GM12873 (cell line): ENCODE results near the gene PRDM8.

ENCODE experiments used
- TF ChIP-seq, protein P1 (sequence below): IDR thresholded peaks from 2 replicates; pipeline ENCODE4 v1.5.1; 2012; ENCODE audit warnings: low read depth, mild to moderate bottlenecking, moderate library complexity, low read length, control low read depth; ENCODE audit not compliant: insufficient read depth; ENCODE audit errors: missing control alignments

PRDM8 gene

DNA sequence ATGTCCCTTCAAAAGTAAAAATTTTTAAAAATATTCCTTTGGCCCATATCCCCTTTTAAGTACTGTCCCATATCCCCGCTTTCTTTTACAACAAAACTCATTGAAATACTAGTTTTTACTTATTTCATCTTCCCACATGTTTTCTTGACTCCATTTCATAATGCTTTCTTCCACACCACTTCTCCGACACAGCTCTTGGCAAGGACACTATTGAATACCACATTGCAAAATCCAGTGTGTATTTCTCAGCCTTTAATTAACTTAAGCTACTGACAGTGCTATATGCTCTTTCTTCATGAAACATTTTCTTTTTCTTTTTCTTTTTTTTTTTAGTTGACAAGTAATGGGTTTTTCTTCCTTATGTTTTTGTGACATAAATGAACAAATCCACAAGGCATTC lies 28.8 kb downstream of the PRDM8 start:
- TF ChIP-seq, protein P1, sequence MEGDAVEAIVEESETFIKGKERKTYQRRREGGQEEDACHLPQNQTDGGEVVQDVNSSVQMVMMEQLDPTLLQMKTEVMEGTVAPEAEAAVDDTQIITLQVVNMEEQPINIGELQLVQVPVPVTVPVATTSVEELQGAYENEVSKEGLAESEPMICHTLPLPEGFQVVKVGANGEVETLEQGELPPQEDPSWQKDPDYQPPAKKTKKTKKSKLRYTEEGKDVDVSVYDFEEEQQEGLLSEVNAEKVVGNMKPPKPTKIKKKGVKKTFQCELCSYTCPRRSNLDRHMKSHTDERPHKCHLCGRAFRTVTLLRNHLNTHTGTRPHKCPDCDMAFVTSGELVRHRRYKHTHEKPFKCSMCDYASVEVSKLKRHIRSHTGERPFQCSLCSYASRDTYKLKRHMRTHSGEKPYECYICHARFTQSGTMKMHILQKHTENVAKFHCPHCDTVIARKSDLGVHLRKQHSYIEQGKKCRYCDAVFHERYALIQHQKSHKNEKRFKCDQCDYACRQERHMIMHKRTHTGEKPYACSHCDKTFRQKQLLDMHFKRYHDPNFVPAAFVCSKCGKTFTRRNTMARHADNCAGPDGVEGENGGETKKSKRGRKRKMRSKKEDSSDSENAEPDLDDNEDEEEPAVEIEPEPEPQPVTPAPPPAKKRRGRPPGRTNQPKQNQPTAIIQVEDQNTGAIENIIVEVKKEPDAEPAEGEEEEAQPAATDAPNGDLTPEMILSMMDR: no peak

DNA sequence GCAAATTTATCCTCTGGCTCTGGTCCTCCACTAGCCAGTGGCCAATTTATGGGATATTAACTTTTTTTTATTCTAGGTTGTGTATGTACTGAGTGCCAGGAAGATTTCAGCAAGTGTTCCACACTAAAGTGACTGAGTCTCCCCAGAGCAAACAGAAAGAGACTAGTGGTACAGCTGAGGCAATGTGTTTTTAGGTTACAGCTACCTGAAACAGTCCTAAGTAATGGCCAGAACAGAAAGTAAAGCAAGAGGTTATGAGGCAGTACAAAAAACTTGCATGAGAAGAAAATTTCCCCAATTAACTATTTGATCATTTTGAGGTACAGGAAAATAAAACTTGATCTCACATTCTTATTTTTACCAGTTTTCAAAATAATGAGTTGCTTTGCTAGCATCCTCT lies 31.2 kb downstream of the PRDM8 start:
- TF ChIP-seq, protein P1: no peak

DNA sequence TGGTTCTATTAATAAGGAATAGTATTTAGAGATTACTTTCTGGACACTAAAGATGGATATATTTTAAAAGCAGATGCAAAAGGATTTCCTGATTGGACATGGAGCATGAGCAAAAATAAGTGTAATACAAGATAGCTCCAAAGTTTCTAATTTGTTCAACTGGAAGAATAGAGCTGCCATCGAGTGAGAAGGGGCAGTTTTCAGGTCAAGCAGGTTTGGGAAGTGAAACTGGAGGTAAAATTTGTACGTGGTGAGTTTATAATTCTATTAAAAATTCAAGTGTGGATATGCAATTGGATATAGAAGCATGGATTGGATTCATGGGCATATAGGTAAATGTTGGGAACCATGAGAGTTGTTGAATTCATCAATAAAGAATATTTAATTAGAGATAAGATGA lies 31.8 kb downstream of the PRDM8 start:
- TF ChIP-seq, protein P1: no peak

DNA sequence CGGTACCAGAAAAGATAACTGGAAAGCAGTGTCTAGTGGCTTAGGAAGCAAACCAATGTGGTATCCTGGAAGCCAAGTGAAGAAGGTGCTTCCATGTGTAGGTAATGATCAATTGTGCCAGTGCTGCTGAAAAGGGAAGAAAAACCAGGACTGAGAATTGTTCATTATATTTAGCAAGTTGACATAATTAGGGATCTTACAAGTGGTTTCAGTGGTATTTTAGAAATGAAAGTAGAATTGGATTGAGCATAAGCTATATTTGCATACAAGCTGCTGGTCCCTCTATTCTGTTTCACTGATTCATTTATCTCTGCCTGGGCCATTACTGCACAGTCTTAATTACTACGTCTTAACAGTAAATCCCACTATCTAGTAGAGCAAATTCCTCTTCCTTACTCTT lies 32.3 kb downstream of the PRDM8 start:
- TF ChIP-seq, protein P1: no peak

DNA sequence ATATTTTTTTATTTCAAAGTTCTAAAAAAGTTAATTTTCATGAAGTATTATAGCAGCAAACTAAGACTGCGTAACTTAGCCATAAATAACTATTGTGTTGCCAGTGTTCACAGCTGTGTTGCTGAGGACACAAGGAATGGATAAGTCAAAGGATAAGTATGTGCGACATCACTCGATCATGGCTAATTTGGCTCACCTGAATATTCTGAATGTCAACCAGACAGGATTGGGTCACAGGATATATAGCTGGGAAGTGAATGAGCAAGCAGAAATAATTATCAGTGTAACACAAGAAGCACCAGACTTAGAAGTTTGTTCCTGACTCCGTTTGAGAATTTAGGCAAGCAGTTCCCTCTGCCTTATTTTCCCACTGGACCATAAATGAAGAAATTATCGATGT lies 33.9 kb downstream of the PRDM8 start:
- TF ChIP-seq, protein P1: no peak

DNA sequence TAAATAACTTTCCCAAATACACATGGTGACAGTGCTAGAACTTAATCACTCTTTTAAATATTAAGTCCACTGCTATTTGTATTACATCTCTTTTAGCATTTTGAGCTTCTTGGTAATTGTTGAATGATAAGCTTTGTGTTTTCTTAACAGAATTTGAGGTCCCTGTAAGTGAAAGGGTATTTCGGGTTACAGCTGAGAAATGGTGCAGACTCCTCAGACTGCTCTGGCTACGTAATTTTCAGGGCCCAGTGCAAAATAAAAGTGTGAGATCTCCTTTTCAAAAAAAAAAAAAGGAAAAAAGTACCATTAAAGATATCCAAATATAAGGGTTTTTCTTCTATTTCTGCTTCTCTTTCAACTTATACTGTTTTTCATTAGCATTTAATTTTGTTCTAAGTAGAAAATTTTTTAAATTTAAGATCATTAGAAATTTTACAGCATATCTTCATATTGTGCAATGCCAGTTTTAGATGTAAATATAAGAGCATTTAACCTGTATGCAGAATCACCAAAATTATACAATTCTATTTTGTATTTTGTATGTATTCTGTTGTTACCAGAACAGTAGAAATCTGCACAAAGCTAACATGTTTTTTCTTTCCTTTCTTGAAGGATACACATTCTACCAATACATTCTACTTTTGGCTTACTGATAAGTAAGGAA lies 35.5 kb downstream of the PRDM8 start:
- TF ChIP-seq, protein P1: no peak

DNA sequence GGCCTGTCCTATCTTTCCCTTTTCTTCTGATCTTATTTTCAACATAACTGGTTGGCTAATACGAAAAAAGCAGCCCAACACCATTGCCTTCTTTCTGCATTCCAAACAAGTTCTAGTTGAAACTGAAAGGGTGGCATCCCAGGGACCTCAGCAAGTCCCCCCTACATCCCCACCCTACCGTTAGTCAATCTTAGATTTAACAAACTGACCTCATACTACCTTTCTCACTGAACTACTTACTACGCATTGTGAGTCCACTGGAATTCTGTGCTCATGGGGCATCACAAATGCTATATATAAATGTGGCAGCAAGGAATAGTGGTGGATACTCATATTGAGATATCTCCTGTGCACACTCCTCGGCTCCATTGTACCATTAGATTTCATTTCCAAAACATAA lies 36.1 kb downstream of the PRDM8 start:
- TF ChIP-seq, protein P1: no peak
